ENCODE data around the gene EEF1G. TPM values are rescaled to one million over a fixed set of nuclear protein-coding genes. Genes with fewer than 3 reads are reported as not detected.

The EEF1G gene
- total and polyA plus RNA-seq, 2 of the 13 experiments (the other 11 are each of a cell fraction or from before 2014, with no cell fraction given), result 1,787 to 2,144 TPM

GRCh38 chr11:62592146-62592815 lies 18.6 kb upstream of the EEF1G start (continued):
- TF ChIP-seq ZMAT5 (CRISPR knock-in tag; IDR thresholded peaks at IDR 0.05; ENCODE audit: borderline replicate concordance, low read depth), result no peak
- no peak for TF ChIP-seq ZNF44 (CRISPR knock-in tag; IDR thresholded peaks at IDR 0.05)
- no peak for TF ChIP-seq SIN3B (IDR thresholded peaks at IDR 0.05; ENCODE audit: low read length)
- TF ChIP-seq CBX5 (CRISPR knock-in tag; IDR thresholded peaks at IDR 0.05; ENCODE audit: borderline replicate concordance), result no peak
- no peak for TF ChIP-seq MIXL1 (CRISPR knock-in tag; IDR thresholded peaks at IDR 0.05)
- TF ChIP-seq RORA (CRISPR knock-in tag; IDR thresholded peaks at IDR 0.05), result no peak
- no peak for TF ChIP-seq MAX (IDR thresholded peaks at IDR 0.05)
- no peak for TF ChIP-seq ZBTB44 (CRISPR knock-in tag; IDR thresholded peaks at IDR 0.05)
- TF ChIP-seq XRCC5 (optimal IDR thresholded peaks at IDR 0.05; ENCODE audit: low read length), result no peak
- no peak for TF ChIP-seq ZNF224 (CRISPR knock-in tag; IDR thresholded peaks at IDR 0.05)
- no peak for TF ChIP-seq DPF2 (CRISPR knock-in tag; IDR thresholded peaks at IDR 0.05; ENCODE audit: borderline replicate concordance, low read depth)
- TF ChIP-seq, protein P1, sequence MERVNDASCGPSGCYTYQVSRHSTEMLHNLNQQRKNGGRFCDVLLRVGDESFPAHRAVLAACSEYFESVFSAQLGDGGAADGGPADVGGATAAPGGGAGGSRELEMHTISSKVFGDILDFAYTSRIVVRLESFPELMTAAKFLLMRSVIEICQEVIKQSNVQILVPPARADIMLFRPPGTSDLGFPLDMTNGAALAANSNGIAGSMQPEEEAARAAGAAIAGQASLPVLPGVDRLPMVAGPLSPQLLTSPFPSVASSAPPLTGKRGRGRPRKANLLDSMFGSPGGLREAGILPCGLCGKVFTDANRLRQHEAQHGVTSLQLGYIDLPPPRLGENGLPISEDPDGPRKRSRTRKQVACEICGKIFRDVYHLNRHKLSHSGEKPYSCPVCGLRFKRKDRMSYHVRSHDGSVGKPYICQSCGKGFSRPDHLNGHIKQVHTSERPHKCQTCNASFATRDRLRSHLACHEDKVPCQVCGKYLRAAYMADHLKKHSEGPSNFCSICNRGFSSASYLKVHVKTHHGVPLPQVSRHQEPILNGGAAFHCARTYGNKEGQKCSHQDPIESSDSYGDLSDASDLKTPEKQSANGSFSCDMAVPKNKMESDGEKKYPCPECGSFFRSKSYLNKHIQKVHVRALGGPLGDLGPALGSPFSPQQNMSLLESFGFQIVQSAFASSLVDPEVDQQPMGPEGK (CRISPR knock-in tag; IDR thresholded peaks at IDR 0.05), result peak; percentile 29; the same call in 1 of the 2 replicates
- TF ChIP-seq NFAT5 (CRISPR knock-in tag; IDR thresholded peaks at IDR 0.05), result no peak
- TF ChIP-seq ZNF17 (CRISPR knock-in tag; IDR thresholded peaks at IDR 0.05), result no peak
- TF ChIP-seq, protein P2, sequence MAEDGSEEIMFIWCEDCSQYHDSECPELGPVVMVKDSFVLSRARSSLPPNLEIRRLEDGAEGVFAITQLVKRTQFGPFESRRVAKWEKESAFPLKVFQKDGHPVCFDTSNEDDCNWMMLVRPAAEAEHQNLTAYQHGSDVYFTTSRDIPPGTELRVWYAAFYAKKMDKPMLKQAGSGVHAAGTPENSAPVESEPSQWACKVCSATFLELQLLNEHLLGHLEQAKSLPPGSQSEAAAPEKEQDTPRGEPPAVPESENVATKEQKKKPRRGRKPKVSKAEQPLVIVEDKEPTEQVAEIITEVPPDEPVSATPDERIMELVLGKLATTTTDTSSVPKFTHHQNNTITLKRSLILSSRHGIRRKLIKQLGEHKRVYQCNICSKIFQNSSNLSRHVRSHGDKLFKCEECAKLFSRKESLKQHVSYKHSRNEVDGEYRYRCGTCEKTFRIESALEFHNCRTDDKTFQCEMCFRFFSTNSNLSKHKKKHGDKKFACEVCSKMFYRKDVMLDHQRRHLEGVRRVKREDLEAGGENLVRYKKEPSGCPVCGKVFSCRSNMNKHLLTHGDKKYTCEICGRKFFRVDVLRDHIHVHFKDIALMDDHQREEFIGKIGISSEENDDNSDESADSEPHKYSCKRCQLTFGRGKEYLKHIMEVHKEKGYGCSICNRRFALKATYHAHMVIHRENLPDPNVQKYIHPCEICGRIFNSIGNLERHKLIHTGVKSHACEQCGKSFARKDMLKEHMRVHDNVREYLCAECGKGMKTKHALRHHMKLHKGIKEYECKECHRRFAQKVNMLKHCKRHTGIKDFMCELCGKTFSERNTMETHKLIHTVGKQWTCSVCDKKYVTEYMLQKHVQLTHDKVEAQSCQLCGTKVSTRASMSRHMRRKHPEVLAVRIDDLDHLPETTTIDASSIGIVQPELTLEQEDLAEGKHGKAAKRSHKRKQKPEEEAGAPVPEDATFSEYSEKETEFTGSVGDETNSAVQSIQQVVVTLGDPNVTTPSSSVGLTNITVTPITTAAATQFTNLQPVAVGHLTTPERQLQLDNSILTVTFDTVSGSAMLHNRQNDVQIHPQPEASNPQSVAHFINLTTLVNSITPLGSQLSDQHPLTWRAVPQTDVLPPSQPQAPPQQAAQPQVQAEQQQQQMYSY (CRISPR knock-in tag; IDR thresholded peaks at IDR 0.05), result no peak
- TF ChIP-seq ZSCAN20 (CRISPR knock-in tag; IDR thresholded peaks at IDR 0.05; ENCODE audit: borderline replicate concordance), result no peak

Measured in HepG2 (cell line).